Neural cell (in vitro differentiated cells): ENCODE data around the gene CDKAL1. TPM values are rescaled to one million over a fixed set of nuclear protein-coding genes. Genes with fewer than 3 reads are reported as not detected.

ENCODE experiments used
- H2AFZ ChIP-seq: fragments of 200-600, 300-800 bp; sonication (generic), shearing (Covaris generic); 2 replicates; pipeline ENCODE4 v1.6.0; 2014; ENCODE audit warnings: low read depth, mild to moderate bottlenecking, antibody characterized with exemption, low read length, moderate library complexity
- H3F3A ChIP-seq: fragments of 200-600 bp; shearing (Covaris generic); 2 replicates; pipeline ENCODE4 v1.6.1; 2016; ENCODE audit warnings: mild to moderate bottlenecking, moderate library complexity, mixed read lengths, antibody characterized with exemption, low read length; ENCODE audit not compliant: insufficient read depth, poor library complexity, severe bottlenecking
- H3K27ac ChIP-seq: fragments of 200-600, 300-800 bp; sonication (generic), shearing (Covaris generic); 2 replicates; pipeline ENCODE4 v1.5.1; 2014; ENCODE audit warnings: mild to moderate bottlenecking, low read length, moderate library complexity
- H3K27me3 ChIP-seq: fragments of 300-800, 200-600 bp; sonication (generic), shearing (Covaris generic); 2 replicates; pipeline ENCODE4 v1.6.0; 2014; ENCODE audit warnings: mild to moderate bottlenecking, low read depth, low read length, moderate library complexity; ENCODE audit not compliant: insufficient read depth
- H3K36me3 ChIP-seq: fragments of 300-800, 200-600 bp; sonication (generic), shearing (Covaris generic); 2 replicates; pipeline ENCODE4 v1.5.1; 2014; ENCODE audit warnings: mild to moderate bottlenecking, antibody characterized with exemption, low read length, moderate library complexity; ENCODE audit not compliant: insufficient read depth
- H3K4me2 ChIP-seq: fragments of 300-800, 200-600 bp; sonication (generic), shearing (Covaris generic); 2 replicates; pipeline ENCODE4 v1.6.0; 2014; ENCODE audit warnings: mild to moderate bottlenecking, low read length
- H3K4me3 ChIP-seq: fragments of 300-800, 200-600 bp; sonication (generic), shearing (Covaris generic); 2 replicates; pipeline ENCODE4 v1.5.1; 2014; ENCODE audit warnings: mild to moderate bottlenecking, low read length, moderate library complexity
- H3K79me2 ChIP-seq: fragments of 200-600 bp; shearing (Covaris generic); replicated peaks from 2 replicates; pipeline ENCODE4 v1.6.0; 2014; ENCODE audit warnings: mild to moderate bottlenecking, low read length, moderate library complexity; ENCODE audit not compliant: insufficient read depth
- H3K9ac ChIP-seq: fragments of 300-800, 200-600 bp; sonication (generic), shearing (Covaris generic); 2 replicates; pipeline ENCODE4 v1.6.1; 2016; ENCODE audit warnings: mild to moderate bottlenecking, low read length, mixed read lengths
- H3K9me2 ChIP-seq: fragments of 200-600 bp; shearing (Covaris generic); 2 replicates; pipeline ENCODE4 v1.6.1; 2016; ENCODE audit warnings: mild to moderate bottlenecking, low read length, mixed read lengths; ENCODE audit not compliant: insufficient read depth
- H3K9me3 ChIP-seq: fragments of 200-600, 300-800 bp; sonication (generic), shearing (Covaris generic); 2 replicates; pipeline ENCODE4 v1.6.1; 2016; ENCODE audit warnings: mild to moderate bottlenecking, mixed run types, low read length, moderate library complexity, mixed read lengths
- H4K20me1 ChIP-seq: fragments of 200-600 bp; shearing (Covaris generic); 2 replicates; pipeline ENCODE4 v1.6.1; 2016; ENCODE audit warnings: mild to moderate bottlenecking, mixed run types; ENCODE audit not compliant: insufficient read depth
- EP300 ChIP-seq: fragments of 450-650 bp; conservative IDR thresholded peaks from 2 replicates; pipeline ENCODE4 v1.6.1; 2014; ENCODE audit warnings: antibody characterized with exemption, mild to moderate bottlenecking, moderate library complexity; ENCODE audit not compliant: poor library complexity, severe bottlenecking
- EZH2 ChIP-seq: fragments of 200-600, 300-800 bp; shearing (Covaris generic), sonication (generic); IDR thresholded peaks from 2 replicates; pipeline ENCODE4 v1.6.1; 2014; ENCODE audit warnings: antibody characterized with exemption, low read length, borderline replicate concordance, mild to moderate bottlenecking; ENCODE audit not compliant: insufficient read depth, poor library complexity, severe bottlenecking
- MXI1 ChIP-seq: fragments of 450-650 bp; conservative IDR thresholded peaks from 2 replicates; pipeline ENCODE4 v1.6.1; 2014; ENCODE audit warnings: antibody characterized with exemption, mild to moderate bottlenecking; ENCODE audit not compliant: poor library complexity, severe bottlenecking
- POLR2AphosphoS5 ChIP-seq: IDR thresholded peaks from 2 replicates; pipeline ENCODE4 v1.6.1; 2012
- RAD21 ChIP-seq: fragments of 450-650 bp; conservative IDR thresholded peaks from 2 replicates; pipeline ENCODE4 v1.6.1; 2014; ENCODE audit warnings: antibody characterized with exemption, mild to moderate bottlenecking, moderate library complexity
- SMC3 ChIP-seq: fragments of 450-650 bp; conservative IDR thresholded peaks from 2 replicates; pipeline ENCODE4 v1.6.1; 2014; ENCODE audit warnings: antibody characterized with exemption, mild to moderate bottlenecking, moderate library complexity; ENCODE audit not compliant: poor library complexity
- TAF1 ChIP-seq: IDR thresholded peaks from 2 replicates; pipeline ENCODE4 v1.6.1; 2012; ENCODE audit warnings: low read depth
- polyA plus RNA-seq: library from polyadenylated mRNA; depleted of rRNA; stranded (reverse); fragments of >200 nt; gene quantifications from 2 replicates; pipeline ENCODE4 v1.2.3, GENCODE V29; 2014
- TF ChIP-seq, protein P1 (sequence below): IDR thresholded peaks from 2 replicates; pipeline ENCODE4 v1.6.1; 2012; ENCODE audit warnings: borderline replicate concordance
- TF ChIP-seq, protein P2 (sequence below): fragments of 450-650 bp; IDR thresholded peaks from 2 replicates; pipeline ENCODE4 v1.5.1; 2014; ENCODE audit warnings: antibody characterized with exemption, mild to moderate bottlenecking, moderate library complexity; ENCODE audit not compliant: poor library complexity, severe bottlenecking

The CDKAL1 gene
- polyA plus RNA-seq, 1 donor from 2014 or later: 10.7 TPM

- no peaks in the 10 kb centered on the region for H3K9me2 ChIP-seq
- H3K9me3 ChIP-seq: no peaks in the 10 kb centered on the region
- H3K4me2 ChIP-seq: no peak overlapping the region
- no peak overlapping the region for H2AFZ ChIP-seq
- H4K20me1 ChIP-seq: no peaks in the 10 kb centered on the region
- H3K27ac ChIP-seq: no peak overlapping the region
- H3K27me3 ChIP-seq: no peaks in the 10 kb centered on the region
- H3K79me2 ChIP-seq: no peaks in the 10 kb centered on the region
- TF ChIP-seq MXI1 (no peak), SMC3 (no peak), RAD21 (no peak), EP300 (no peak), POLR2AphosphoS5 (no peak), EZH2 (no peak), TAF1 (no peak)
- TF ChIP-seq, protein P1, sequence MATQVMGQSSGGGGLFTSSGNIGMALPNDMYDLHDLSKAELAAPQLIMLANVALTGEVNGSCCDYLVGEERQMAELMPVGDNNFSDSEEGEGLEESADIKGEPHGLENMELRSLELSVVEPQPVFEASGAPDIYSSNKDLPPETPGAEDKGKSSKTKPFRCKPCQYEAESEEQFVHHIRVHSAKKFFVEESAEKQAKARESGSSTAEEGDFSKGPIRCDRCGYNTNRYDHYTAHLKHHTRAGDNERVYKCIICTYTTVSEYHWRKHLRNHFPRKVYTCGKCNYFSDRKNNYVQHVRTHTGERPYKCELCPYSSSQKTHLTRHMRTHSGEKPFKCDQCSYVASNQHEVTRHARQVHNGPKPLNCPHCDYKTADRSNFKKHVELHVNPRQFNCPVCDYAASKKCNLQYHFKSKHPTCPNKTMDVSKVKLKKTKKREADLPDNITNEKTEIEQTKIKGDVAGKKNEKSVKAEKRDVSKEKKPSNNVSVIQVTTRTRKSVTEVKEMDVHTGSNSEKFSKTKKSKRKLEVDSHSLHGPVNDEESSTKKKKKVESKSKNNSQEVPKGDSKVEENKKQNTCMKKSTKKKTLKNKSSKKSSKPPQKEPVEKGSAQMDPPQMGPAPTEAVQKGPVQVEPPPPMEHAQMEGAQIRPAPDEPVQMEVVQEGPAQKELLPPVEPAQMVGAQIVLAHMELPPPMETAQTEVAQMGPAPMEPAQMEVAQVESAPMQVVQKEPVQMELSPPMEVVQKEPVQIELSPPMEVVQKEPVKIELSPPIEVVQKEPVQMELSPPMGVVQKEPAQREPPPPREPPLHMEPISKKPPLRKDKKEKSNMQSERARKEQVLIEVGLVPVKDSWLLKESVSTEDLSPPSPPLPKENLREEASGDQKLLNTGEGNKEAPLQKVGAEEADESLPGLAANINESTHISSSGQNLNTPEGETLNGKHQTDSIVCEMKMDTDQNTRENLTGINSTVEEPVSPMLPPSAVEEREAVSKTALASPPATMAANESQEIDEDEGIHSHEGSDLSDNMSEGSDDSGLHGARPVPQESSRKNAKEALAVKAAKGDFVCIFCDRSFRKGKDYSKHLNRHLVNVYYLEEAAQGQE: no peak
- TF ChIP-seq, protein P2, sequence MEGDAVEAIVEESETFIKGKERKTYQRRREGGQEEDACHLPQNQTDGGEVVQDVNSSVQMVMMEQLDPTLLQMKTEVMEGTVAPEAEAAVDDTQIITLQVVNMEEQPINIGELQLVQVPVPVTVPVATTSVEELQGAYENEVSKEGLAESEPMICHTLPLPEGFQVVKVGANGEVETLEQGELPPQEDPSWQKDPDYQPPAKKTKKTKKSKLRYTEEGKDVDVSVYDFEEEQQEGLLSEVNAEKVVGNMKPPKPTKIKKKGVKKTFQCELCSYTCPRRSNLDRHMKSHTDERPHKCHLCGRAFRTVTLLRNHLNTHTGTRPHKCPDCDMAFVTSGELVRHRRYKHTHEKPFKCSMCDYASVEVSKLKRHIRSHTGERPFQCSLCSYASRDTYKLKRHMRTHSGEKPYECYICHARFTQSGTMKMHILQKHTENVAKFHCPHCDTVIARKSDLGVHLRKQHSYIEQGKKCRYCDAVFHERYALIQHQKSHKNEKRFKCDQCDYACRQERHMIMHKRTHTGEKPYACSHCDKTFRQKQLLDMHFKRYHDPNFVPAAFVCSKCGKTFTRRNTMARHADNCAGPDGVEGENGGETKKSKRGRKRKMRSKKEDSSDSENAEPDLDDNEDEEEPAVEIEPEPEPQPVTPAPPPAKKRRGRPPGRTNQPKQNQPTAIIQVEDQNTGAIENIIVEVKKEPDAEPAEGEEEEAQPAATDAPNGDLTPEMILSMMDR: no peak
- H3K36me3 ChIP-seq: no peaks in the 10 kb centered on the region
- no peaks in the 10 kb centered on the region for H3F3A ChIP-seq
- no peak overlapping the region for H3K4me3 ChIP-seq
- H3K9ac ChIP-seq: no peak overlapping the region
Observed at GRCh38 chr6:20791074-20791473, 256.8 kb downstream of the CDKAL1 start.

- H3K4me3 ChIP-seq: no peak overlapping the region
- H3K9me2 ChIP-seq: no peaks in the 10 kb centered on the region
- no peak overlapping the region for H2AFZ ChIP-seq
- no peak overlapping the region for H3K4me2 ChIP-seq
- no peaks in the 10 kb centered on the region for H3F3A ChIP-seq
- no peak overlapping the region for H3K9ac ChIP-seq
- H3K79me2 ChIP-seq: no peaks in the 10 kb centered on the region
- H3K9me3 ChIP-seq: no peaks in the 10 kb centered on the region
- H3K27ac ChIP-seq: no peak overlapping the region
- H3K36me3 ChIP-seq: no peaks in the 10 kb centered on the region
- no peaks in the 10 kb centered on the region for H4K20me1 ChIP-seq
- TF ChIP-seq, protein P2: no peak
- TF ChIP-seq RAD21: no peak
- TF ChIP-seq MXI1: no peak
- no peak for TF ChIP-seq SMC3
- TF ChIP-seq EZH2: no peak
- no peak for TF ChIP-seq POLR2AphosphoS5
- TF ChIP-seq TAF1: no peak
- H3K27me3 ChIP-seq: no peaks in the 10 kb centered on the region
Observed at GRCh38 chr6:20791944-20792343, 257.7 kb downstream of the CDKAL1 start.
